Activated naive CD4-positive, alpha-beta T cell treated with anti-CD3 and anti-CD28 coated beads for 36 hours (primary cell): ENCODE results near the gene MYH11. TPM values are rescaled to one million over a fixed set of nuclear protein-coding genes. Genes with fewer than 3 reads are reported as not detected.
"Not testable (repeated sequence)": the region's sequence is repeated elsewhere in the genome, so short reads cannot be mapped to it uniquely, and the experiment has no call there.

ENCODE experiments used
- CTCF ChIA-PET: fragments of 350-600 bp; sonication (Branson Sonifier 250); formaldehyde crosslinking; loops from one replicate; lab custom pipeline; 2021; ENCODE audit warnings: antibody characterized with exemption; lab: Charles Lee
- DNase-seq: peaks from one replicate; pipeline ENCODE4 v3.0.0-alpha.2; 2020
- H3K27ac Mint-ChIP-seq: one replicate; pipeline ENCODE4 v1.8.0; 2021; ENCODE audit warnings: mild to moderate bottlenecking, mixed read lengths
- H3K27me3 Mint-ChIP-seq: one replicate; pipeline ENCODE4 v1.8.0; 2021; ENCODE audit warnings: low read depth, mixed read lengths
- H3K36me3 Mint-ChIP-seq: one replicate; pipeline ENCODE4 v1.8.0; 2021; ENCODE audit warnings: low read depth, mixed read lengths
- H3K4me1 Mint-ChIP-seq: one replicate; pipeline ENCODE4 v1.8.0; 2021; ENCODE audit warnings: low read depth, mixed read lengths
- H3K4me3 Mint-ChIP-seq: one replicate; pipeline ENCODE4 v1.8.0; 2021; ENCODE audit warnings: mild to moderate bottlenecking, moderate library complexity, mixed read lengths
- H3K9me3 Mint-ChIP-seq: one replicate; pipeline ENCODE4 v1.8.0; 2021; ENCODE audit warnings: mixed read lengths
- intact Hi-C: fragments of 100-400 bp; cut with micrococcal nuclease; formaldehyde crosslinking; loops from one replicate; pipeline ENCODE4 v1.15.1; 2023
- total RNA-seq, 2 experiments: library from RNA; stranded (reverse); gene quantifications; one replicate each; pipeline ENCODE4 v1.2.3, GENCODE V29; 2021

The MYH11 gene
- total RNA-seq, 2 experiments from 2014 or later = not detected

- CTCF ChIA-PET = no interaction called here
Measured at GRCh38 chr16:15658556-15658955, 198.3 kb downstream of the MYH11 start.

GRCh38 chr16:15658149-15658548, 198.7 kb downstream of the MYH11 start:
- CTCF ChIA-PET = no interaction called here
- peaks cover 26% of the 10 kb centered on the region for H3K36me3 Mint-ChIP-seq
- H3K27ac Mint-ChIP-seq = peak overlapping the region; percentile 22
- H3K27me3 Mint-ChIP-seq = no peaks in the 10 kb centered on the region
- H3K4me1 Mint-ChIP-seq = peaks cover 63% of the 10 kb centered on the region
- H3K4me3 Mint-ChIP-seq = no peak overlapping the region
- intact Hi-C loops = no loop called here
- DNase-seq = no peak
- H3K9me3 Mint-ChIP-seq = no peaks in the 10 kb centered on the region

More at GRCh38 chr16:15658556-15658955, 198.3 kb downstream of the MYH11 start:
- intact Hi-C loops = no loop called here
- Mint-ChIP-seq H3K4me1 (peaks cover 60% of the 10 kb centered on the region), H3K9me3 (no peaks in the 10 kb centered on the region), H3K4me3 (no peak overlapping the region), H3K27me3 (no peaks in the 10 kb centered on the region), H3K36me3 (peaks cover 28% of the 10 kb centered on the region), H3K27ac (peak overlapping the region; percentile 81)
- DNase-seq = no peak

DNA sequence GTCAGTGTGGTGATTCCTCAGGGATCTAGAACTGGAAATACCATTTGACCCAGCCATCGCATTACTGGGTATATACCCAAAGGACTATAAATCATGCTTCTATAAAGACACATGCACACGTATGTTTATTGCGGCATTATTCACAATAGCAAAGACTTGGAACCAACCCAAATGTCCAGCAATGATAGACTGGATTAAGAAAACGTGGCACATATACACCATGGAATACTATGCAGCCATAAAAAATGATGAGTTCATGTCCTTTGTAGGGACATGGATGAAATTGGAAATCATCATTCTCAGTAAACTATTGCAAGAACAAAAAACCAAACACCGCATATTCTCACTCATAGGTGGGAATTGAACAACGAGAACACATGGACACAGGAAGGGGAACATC, 201.3 kb downstream of the MYH11 start:
- H3K27me3 Mint-ChIP-seq, DNase-seq, CTCF ChIA-PET, H3K9me3 Mint-ChIP-seq, intact Hi-C loops, H3K4me3 Mint-ChIP-seq, H3K27ac Mint-ChIP-seq: not testable (repeated sequence)
- H3K4me1 Mint-ChIP-seq = peaks cover 69% of the 10 kb centered on the region
- peaks cover 19% of the 10 kb centered on the region for H3K36me3 Mint-ChIP-seq

GRCh38 chr16:15654591-15654990, 202.2 kb downstream of the MYH11 start:
- Mint-ChIP-seq H3K36me3 (peaks cover 19% of the 10 kb centered on the region), H3K4me1 (peaks cover 62% of the 10 kb centered on the region), H3K9me3 (no peaks in the 10 kb centered on the region), H3K4me3 (no peak overlapping the region), H3K27me3 (no peaks in the 10 kb centered on the region), H3K27ac (no peak overlapping the region)
- DNase-seq = no peak
- intact Hi-C loops = no loop called here
- CTCF ChIA-PET = no interaction called here

- peaks cover 16% of the 10 kb centered on the region for H3K36me3 Mint-ChIP-seq
- peak overlapping the region; percentile 58 for H3K27ac Mint-ChIP-seq
- H3K4me3 Mint-ChIP-seq = no peak overlapping the region
- CTCF ChIA-PET = interaction anchor here (0.8 to 1.5 kb wide), 2 partner anchors 11 to 20 kb away, joined by 3 to 5 read pairs; no protein-coding TSS in a partner anchor
- intact Hi-C loops = no loop called here
- no peaks in the 10 kb centered on the region for H3K9me3 Mint-ChIP-seq
- no peak for DNase-seq
- peaks cover 51% of the 10 kb centered on the region for H3K4me1 Mint-ChIP-seq
- no peaks in the 10 kb centered on the region for H3K27me3 Mint-ChIP-seq
Measured at GRCh38 chr16:15653227-15653626, 203.6 kb downstream of the MYH11 start.

Other genes starting within 250 kb of the MYH11 start
- gene MARF1, start 213.9 kb downstream of the MYH11 start, total RNA-seq = 10 to 100 TPM; 72.6 to 80.2 TPM
- 100 to 1,000 TPM; 150 to 161 TPM for gene NDE1, start 206.8 kb downstream of the MYH11 start, total RNA-seq
- gene CEP20, start 31.6 kb upstream of the MYH11 start, total RNA-seq = 10 to 100 TPM; 49.0 to 57.0 TPM
- gene ABCC1, start 92.6 kb upstream of the MYH11 start, total RNA-seq = 10 to 100 TPM; 40.3 to 41.0 TPM